HG03571 (cell line): ENCODE measurements around the gene DNAJB12.

ENCODE experiments used
- ATAC-seq: cut with Tn5 transposase; IDR thresholded peaks from one replicate; pipeline ENCODE4 v1.9.1; 2021; ENCODE audit not compliant: unreplicated experiment

DNAJB12 gene

DNA sequence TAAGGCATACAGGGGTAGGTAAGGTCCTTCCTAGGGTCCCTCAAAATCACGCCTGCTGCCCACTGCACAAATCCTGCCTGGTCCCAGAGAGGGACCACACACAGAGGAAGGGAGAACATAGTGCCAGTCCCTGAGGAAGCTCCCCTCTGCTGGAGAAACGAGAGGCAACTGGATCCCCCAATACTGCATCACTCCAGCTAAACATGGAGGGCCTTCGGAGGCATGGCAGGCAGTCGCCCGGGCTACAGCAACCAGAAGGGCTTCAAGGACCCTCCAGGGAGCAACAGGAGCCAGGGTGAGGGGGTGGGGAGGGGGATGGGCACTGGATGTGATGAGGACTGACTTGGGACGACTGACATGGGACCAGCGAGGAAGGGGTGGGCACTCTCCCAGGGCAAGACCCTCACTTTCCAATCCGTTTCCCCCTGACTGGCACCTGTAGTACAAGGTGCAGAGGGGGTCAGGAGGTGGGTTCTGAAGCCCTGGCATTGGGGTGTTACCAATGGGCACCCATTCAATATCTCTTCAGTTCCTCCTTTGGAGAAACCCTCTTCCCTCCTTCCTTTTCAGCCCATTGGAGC is 59.3 kb downstream of the DNAJB12 start:
- no peak for ATAC-seq

DNA sequence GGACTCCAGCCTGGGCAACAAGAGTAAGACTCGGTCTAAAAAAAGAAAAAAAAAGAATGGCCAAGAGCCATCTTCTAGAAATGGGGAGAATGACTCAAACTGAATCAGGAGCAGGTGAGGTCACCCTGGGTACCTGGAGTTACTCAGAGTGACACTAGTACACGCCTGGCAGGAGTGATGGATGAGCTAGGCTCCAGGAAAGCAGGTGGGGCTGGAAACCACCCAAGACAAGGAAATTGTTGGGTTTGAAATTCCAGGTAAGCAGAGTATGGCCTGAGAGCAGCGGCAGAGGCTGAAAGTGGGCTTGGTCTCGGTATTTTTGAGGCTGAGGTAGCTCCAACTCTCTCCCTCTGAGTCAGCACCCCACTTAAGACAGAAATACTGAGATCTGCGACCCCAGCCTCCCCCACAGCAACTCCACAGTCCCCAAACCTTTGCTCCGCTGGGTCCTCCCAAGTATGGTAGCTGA is 62.5 kb downstream of the DNAJB12 start:
- no peak for ATAC-seq

DNA sequence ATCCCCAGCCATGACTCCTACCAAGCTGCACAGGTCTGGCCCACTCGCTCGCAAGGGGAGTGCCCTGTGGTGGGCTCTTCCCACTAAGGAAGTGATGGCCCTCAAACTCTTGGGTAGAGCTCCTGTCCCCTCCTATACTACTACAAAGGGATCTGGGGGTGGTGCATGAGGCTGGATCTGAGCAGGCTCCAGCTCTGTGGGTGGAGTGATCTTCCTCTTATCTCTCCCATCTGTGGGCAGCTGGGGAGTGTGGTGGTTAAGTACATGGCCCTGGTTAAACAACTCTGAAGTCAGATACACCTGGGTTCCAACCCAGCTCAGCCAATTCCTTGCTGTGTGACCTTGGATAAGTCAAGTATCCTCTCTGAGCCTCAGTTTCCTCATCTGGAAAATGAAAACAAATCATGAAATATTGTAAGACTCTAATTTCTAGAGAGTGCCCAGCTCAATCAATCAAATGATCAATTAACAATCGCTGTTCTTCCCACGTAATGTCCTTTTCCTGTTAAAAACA is 63.6 kb downstream of the DNAJB12 start:
- ATAC-seq: no peak

DNA sequence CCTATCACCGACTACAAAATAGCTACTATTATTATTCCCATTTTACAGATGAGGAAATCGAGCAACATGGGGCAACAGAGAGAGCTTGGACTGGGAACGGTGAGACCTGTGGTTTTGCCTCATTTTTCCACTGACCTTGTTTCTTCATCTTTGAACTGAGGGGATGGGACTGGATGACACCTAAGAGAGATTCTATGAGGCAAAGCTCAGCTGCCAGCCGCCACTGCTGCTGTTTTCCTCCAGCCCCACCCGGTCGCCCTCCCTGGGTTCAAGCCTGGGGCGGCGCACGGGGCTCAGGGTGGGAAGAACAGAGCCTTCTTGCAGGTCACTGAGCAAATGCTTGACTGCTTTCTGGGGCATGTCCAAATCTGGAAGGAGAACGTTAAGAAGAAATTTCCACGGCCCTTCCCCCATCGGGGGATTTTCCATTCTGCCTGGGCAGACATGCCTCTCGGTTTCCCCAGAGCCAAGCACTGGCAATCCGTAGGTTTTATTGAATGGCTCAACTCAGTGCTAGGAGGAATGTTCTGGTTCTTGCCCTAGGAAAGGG is 68.7 kb downstream of the DNAJB12 start:
- ATAC-seq: no peak

DNA sequence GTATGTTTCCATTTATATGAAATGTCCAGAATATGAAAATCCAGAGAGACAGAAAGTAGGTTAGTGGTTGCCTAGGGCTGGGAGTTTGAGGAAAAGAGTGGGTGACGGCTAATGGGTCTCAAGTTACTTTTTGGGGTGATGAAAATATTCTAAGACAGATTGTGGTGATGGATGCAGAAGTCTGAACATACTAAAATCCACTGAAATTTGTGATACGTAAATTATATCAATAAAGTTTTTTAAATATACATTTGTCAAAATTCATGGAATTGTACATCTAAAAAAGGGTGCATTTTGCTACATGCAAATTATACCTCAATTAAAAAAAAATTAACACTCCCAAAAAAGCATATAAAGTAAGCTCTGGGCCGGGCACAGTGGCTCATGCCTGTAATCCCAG is 71.6 kb downstream of the DNAJB12 start:
- no peak for ATAC-seq
